NCI-H2029 (cell line): ENCODE data around the gene SAMD4B.
"Not testable (repeated sequence)": the region's sequence is repeated elsewhere in the genome, so short reads cannot be mapped to it uniquely, and the experiment has no call there.

ENCODE experiments used
- DNase-seq: peaks from one replicate; lab custom pipeline; 2025; lab: John Stamatoyannopoulos, UW

Gene SAMD4B

DNA sequence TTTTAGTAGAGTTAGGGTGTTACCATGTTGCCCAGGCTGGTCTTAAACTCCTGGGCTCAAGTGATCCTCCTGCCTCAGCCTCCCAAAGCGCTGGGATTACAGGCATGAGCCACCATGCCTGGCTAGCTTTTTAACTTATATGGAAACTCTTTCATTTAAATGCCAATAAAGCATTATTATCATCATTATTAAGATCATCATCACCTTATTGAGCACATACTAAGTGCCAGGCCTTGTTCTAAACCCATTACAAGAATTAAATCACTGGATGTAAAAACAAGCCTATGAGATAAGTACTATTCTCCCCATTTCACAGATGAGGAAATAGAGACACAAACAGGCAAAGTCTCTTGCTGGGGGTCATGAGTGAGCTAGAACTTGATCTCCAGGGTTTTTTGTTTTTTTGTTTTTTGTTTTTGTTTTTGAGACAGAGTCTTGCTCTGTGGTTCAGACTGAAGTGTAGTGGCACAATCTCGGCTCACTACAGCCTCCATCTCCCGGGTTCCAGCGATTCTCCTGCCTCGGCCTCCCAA lies 7.7 kb upstream of the SAMD4B start:
- DNase-seq = no peak

- DNase-seq = no peak
Measured at GRCh38 chr19:39335168-39335548, 7.1 kb upstream of the SAMD4B start.

- DNase-seq = no peak
Measured at GRCh38 chr19:39336483-39336882, 5.7 kb upstream of the SAMD4B start.

- DNase-seq = no peak
Measured at GRCh38 chr19:39339674-39340073, 2.5 kb upstream of the SAMD4B start.

- not testable (repeated sequence) for DNase-seq
Measured at GRCh38 chr19:39340156-39340555, 2.1 kb upstream of the SAMD4B start.

DNA sequence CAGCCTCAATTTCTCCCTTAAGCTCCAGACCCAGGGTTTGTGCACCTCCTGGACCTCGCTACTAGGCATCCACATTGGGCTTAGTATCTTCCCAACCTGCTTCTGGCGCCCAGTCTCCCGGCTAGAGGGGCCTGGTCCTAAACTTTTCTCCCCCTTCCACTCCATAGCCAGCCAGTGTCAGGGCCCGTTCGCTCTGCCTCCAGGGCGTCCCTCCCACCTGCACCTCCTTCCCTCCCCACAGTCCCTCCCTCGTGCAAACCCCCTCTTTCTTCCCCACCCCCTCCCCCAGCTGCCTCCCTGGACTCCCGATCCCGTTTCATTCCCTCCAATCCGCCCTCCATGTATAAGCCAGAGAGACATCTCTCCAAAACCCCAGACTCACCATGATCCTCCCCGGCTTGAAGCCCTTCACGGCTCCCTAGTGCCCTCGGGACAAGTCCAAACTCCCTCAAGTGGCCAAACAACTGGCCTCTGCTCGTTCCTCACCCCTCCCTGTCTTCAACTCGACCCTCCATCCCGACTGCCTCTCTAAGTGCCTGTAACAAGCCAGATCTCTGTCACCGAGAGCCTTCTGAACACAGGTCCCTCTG lies 997 bp upstream of the SAMD4B start:
- no peak for DNase-seq

DNA sequence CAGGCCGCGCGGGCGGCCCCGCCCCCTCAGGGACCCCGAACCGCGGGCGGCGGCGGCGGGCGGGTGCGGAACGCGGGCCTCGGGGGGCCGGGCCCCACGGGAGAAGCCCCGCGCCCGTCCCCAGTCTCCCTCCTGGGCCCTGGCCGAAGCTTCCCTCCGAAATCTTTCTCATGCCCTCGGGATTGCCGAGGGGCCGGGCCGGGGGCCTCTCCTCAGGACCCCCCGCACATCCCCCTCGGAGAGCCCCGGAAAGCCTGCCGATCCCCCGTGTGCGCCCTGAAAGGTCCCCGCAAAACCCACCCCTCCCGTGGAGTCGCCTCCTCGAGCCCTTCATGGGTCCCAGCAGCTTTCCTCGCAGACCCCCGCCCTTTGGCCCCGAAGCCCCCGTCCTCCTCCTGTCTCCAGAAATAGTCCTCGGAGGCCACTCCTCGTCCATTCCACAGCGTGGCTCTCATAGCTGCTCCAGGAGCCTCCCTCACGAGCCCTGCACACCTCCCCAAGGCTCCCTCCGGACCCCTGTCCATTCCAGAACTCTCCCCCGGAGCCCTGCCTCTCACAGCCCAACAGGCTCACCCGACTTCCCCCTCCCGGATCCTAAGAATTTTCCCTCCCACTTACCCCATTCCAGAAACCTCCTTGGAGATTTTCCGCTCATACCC lies 555 bp downstream of the SAMD4B start:
- no peak for DNase-seq

GRCh38 chr19:39345956-39346355 lies 3.7 kb downstream of the SAMD4B start:
- no peak for DNase-seq

DNA sequence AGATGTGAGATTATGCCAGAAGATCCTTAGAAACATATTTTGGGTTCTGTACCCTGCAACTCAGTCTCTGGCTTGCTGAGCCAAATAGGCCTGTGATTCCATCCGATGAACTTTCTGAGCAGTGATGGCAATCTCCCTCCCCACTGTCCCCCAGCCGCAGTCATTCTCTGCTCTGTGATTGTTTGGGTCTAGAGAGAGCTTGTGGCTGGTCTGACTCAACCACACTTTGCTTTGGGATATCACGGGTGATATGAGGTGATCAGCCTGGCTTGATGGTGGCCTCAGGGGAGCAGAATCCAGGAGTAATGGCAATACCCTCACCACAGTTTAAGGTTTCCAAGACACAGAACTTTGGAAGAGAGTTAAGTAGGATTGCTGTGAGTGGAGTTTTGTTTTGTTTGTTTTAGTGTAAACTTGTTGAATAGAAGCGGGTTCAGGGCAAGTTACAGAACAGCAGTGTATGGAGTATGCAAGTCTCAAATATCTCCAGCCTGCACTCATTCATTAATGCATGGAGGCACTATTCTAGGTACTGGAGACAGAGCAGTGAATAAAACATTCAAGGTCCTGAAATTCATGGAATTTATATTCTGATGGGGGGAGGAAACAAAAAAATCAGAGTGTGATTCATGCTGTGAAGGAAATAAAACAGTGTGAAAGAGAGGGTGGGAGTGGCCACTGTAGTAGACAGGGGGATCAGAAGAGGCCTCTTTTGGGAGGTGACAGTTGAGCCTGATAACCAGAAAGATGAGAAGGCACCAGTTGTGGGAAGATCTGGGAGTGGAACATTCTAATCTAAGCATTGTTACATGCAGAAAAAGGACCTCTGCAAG lies 5.3 kb downstream of the SAMD4B start:
- DNase-seq = no peak

DNA sequence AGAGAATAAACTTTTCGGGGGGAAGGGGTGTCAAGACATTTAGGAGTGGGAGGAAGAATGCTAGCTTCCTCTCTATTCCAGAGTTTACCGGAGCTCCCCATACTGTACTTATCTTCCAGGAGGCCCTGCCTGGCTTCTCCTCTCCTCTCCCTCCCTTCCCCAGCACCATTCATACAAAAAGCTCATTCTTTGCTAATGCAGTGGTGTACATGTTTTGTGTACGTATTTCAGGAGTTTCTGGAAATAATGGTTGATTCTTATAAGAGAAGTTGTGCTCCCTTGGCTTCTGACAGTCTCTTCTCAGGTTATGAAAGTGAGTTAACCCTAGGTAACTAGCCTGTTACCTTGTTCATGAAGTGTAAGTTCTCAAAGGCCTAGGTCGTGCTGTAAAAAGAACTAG lies 7.1 kb downstream of the SAMD4B start:
- DNase-seq = no peak

DNA sequence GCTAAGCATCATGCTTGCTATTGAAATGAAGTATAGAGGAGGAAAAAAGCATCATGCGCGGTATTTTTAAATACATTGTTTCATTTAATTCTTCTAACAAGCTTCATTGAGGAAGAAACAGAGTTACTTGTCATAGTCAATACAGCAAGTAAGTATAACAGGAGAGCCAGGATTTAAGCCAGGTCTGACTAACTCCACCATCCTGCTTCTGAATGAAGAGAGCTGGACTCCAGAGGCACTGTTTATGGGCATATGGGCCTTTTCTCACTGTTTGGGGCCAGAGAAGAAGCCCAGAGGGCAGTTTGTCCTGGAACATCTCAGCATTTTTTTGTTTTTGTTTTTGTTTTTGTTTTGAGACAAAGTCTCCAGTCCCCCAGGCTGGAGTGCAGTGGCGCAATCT lies 7.9 kb downstream of the SAMD4B start:
- no peak for DNase-seq

- DNase-seq = no peak
Measured at GRCh38 chr19:39351537-39352064, 9.4 kb downstream of the SAMD4B start.

DNA sequence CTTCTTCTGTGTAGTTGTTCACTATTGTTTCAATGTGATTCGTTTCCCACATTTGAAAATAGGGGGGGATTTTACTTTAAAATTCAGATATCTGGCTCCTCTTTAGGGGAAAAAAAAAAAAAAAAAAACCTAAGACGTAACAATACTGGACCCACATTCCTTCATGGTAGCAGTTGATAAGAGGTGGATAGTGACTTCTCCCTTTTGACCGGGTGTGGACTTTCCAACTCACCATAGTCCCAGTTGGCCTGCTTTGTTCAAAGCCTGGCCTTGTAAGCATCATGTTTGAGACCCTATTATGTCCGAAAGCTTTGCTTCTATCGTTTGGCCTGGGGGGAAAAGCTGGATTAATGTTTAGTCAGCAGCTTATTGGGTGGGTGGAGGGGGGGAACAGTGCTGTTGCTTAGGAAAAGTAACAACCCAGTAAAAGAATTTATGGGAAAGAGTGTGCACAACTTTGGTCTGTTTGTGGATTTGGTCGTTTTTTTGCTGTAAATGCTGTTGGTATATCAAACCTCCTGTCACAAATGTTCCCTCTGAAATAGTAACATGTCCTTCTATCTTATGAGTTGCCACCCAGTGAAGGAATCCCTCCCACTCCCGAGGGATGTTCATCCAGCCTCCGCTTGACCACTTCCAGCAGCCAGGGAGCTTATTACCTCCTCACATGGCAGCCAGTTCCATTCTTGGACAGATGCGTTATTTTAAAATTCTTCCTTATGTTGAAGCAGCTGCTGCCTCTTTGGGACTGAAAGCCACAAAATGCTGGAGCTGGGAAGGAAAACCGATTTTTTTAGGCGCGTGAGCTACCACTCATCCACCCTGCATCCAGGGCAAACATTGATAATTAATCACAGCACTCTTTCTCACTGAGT lies 10.4 kb downstream of the SAMD4B start:
- no peak for DNase-seq

- no peak for DNase-seq
Measured at GRCh38 chr19:39355253-39355652, 13.0 kb downstream of the SAMD4B start.

- no peak for DNase-seq
Measured at GRCh38 chr19:39356073-39356472, 13.9 kb downstream of the SAMD4B start.

DNA sequence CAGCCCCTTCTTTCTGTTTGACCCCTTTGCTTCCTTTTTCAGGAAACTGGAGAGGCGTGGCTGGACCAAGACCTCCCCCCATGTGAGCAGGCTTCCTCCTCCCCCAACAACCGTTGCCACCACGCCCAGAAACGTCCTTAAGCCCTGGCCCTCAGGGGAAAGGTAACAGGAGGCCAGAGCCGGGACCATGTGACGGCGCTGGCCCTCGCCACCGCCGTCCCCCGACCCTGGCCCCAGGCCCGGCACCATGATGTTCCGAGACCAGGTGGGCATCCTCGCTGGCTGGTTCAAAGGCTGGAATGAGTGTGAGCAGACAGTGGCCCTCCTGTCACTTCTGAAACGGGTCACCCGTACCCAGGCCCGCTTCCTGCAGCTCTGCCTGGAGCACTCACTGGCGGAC lies 14.4 kb downstream of the SAMD4B start:
- DNase-seq = no peak

DNA sequence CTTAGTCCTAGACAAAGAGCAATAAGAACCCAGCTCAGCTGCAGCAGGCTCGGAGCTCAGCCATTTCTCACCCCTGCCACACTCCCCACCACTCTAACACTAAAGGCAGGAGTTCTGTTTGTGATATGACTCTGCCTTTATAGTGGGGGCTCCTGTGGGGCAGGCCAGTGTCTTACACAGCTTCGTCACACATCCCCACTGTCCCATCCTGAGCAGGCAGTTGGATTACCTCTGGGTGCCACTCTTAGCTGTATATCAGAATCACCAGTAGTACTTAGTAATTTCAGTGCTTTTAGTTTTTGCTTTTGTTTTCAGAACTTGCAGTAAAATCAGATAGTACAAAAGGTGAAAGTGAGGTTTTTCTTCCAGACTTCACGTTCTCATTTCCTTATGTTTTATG lies 16.8 kb downstream of the SAMD4B start:
- no peak for DNase-seq

GRCh38 chr19:39360599-39360998 lies 18.4 kb downstream of the SAMD4B start:
- DNase-seq = no peak

DNA sequence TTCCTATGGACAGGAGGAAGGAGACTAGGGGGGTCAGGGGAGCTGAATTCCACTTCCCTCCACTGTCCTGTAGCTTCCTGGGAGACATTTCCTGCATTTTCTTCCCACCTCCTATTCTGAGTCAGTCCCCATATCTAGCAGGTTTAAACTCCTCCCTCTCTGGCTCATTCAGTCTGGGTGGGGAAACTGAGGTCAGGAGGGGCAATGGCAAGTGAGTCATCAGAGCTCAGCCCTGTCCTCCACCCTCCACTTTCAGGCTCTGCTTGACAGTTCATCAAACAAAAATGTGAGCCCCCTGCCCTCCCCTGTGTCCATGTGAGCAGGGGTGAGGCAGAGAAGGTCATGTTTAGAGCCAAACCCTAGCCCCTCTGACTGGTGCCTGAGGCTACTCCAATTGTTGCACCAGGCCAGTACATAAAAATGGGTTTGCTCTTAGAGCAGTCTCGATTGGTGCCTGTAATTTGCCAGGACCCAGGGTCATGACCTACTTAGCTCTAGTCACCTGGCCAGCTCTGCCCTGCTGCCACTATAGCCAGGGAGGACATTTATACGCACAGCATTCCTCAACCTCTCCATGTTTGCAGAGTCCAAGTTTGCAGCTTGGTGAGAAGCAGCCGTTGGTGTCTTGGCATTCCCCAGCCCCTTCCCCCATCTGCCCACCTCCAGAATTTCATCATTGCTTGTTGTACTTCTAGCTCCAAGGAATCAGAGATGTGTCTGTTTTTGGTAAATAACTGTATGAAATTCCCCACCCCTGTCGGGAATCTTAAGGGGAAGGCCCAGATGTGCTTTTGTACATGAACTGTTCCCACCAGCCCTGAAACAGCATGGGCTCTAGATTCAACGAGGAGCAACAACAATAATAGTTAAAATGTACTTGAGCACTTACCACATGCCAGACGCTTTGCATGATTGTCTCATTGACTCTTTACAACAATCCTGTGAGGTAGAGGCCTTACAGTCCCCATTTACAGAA lies 20.7 kb downstream of the SAMD4B start:
- DNase-seq = no peak

DNA sequence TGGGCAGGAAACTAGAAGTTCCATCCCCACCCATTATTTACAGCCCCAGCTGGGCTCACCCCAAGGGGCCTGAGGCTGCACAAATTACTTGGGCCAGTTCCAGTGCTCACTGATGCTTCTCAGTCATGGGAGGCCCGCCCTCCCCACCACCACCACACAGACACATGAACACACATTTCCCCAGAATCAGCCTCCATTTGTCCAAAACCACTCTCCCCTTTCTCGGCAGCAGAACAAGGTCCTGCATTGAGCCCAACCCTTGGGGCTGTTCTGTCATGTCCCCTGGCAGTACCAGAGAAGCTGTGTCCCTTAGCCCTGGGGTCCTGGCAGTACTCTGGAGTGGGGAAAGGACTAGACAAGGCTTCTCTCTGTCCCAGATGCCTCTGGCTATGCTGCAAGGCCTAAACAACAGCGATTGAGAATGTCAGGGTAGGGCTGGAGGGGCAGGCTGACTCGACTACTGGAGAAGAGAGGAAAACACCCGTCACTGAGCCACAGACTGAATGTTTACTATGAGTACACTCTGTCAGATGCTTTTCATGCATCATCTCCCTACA lies 21.8 kb downstream of the SAMD4B start:
- no peak for DNase-seq
